Muscle layer of duodenum (tissue), 2 donors: Measurements from ENCODE around the gene HERC3.

Source experiments
- H3K27ac ChIP-seq: one replicate; pipeline ENCODE4 v1.7.0; 2013; ENCODE audit warnings: mild to moderate bottlenecking, low read length
- H3K27me3 ChIP-seq: one replicate; pipeline ENCODE4 v1.7.0; 2013; ENCODE audit warnings: low read depth, mild to moderate bottlenecking, control low read depth, low read length
- H3K36me3 ChIP-seq, 2 donors: one replicate each; pipeline ENCODE4 v1.7.0; 2013; ENCODE audit warnings: low read length in 2 of 2, control low read depth in 1 of 2, mild to moderate bottlenecking in 1 of 2; ENCODE audit not compliant: insufficient read depth in 2 of 2, control insufficient read depth in 1 of 2
- H3K4me1 ChIP-seq, 2 donors: one replicate each; pipeline ENCODE4 v1.7.0; 2013; ENCODE audit warnings: low read length in 2 of 2, mild to moderate bottlenecking in 2 of 2, control low read depth in 1 of 2, moderate library complexity in 1 of 2; ENCODE audit not compliant: insufficient read depth in 2 of 2, control insufficient read depth in 1 of 2
- H3K4me3 ChIP-seq, 2 donors: one replicate each; pipeline ENCODE4 v1.7.0; 2013; ENCODE audit warnings: low read length in 2 of 2, low read depth in 1 of 2, mild to moderate bottlenecking in 1 of 2
- H3K9me3 ChIP-seq, 2 donors: one replicate each; pipeline ENCODE4 v1.7.0; 2013; ENCODE audit warnings: low read length in 2 of 2, control low read depth in 1 of 2, mild to moderate bottlenecking in 1 of 2; ENCODE audit not compliant: control insufficient read depth in 1 of 2
- donor health status: healthy.

Gene HERC3

DNA sequence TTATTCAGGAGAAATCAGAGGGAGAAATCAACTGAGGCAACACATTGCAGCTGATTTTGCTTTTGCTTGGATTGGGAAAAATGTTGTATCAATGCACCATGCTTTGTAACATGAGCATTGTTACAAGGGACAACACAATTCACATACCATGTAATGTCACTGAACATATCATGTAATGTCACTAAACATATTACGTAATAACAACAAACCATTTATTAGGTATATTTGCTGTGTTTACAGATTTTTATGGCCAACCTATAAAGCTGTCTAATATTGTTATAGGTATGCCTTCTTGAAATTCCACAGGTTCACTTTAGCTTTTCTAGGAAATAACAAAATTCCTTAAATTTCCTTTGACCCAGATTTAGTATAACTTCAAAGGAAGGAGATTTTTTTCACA lies 5.0 kb upstream of the HERC3 start:
- Histone ChIP-seq H3K9me3 (no peaks in the 10 kb centered on the region), H3K4me1 (peaks cover 0 to 4% of the 10 kb centered on the region in 2 donors), H3K36me3 (no peaks in the 10 kb centered on the region), H3K4me3 (no peak overlapping the region), H3K27me3 (no peaks in the 10 kb centered on the region), H3K27ac (no peak overlapping the region)

DNA sequence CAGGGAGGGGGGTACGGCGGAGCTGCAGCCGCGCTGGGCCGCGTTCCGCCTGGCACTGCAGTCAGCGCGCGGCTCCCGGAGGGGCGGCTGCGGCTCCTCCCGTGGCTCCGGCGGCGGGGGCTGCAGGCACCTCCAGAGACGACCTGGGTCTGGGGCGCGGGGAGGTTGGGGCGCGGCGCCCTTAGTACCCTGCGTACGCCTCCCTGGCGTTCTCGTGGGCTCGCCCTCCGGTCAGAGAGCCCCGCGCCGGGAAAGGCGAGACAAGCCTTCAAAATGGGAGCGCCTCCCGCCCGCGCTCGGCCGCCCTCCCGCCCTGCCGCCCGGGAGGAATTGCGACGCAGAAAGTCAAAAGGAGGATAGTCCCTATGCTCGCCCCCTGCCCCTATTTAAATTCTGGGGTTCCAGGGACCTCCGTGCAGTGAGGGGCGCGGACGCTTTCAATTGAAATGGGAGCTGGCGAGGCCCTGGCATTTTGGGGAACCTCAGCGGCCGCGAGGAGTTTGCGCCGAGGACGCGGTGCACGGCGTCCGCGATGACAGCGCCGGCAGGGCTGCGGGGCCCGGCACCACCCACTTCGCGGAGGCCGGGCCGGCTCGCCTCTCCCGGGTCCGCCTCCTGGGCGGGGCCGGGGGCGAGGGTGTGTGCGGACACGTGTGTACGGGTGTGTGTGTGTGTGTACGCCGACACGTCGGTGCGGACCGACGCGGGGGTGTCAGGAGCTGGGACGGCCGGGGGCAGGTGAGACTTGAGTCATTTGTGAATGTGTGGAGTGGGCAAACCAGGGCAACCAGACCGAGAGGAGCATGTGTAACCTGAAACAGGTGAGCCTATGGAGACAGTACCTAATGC lies 544 bp downstream of the HERC3 start:
- peaks cover 0 to 13% of the 10 kb centered on the region in 2 donors for H3K4me1 ChIP-seq
- H3K27ac ChIP-seq: peak overlapping the region; percentile 48
- peak overlapping the region; percentile 87 to 95 for H3K4me3 ChIP-seq
- H3K9me3 ChIP-seq: no peaks in the 10 kb centered on the region
- no peaks in the 10 kb centered on the region for H3K27me3 ChIP-seq
- H3K36me3 ChIP-seq: peaks cover 0 to 9% of the 10 kb centered on the region in 2 donors

- no peak overlapping the region for H3K27ac ChIP-seq
- H3K9me3 ChIP-seq: no peaks in the 10 kb centered on the region
- H3K27me3 ChIP-seq: no peaks in the 10 kb centered on the region
- peaks cover 7 to 17% of the 10 kb centered on the region in 2 donors for H3K36me3 ChIP-seq
- peaks cover 11 to 21% of the 10 kb centered on the region in 2 donors for H3K4me1 ChIP-seq
- no peak overlapping the region for H3K4me3 ChIP-seq
Measured at GRCh38 chr4:88597970-88598660, 5.8 kb downstream of the HERC3 start.

DNA sequence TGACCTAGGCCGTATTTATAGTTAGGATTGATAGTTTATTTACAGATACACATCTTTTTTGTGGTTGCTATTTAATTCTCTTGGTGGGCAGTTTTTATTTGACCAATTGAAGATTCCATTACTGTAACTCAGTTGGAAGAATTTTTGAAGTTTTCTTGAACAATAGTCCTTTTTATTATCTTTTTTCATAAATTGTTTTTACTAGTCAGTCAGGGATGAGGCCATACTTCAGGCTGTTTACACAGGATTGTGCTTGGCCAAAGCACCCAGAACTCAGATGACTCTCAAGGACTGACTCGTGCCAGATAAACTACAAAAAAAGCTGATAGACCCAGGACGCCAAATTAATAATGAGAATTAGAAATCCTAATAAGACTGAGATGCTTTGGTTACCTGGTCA lies 7.0 kb downstream of the HERC3 start:
- H3K4me3 ChIP-seq: peak overlapping the region in 1 of 2 donors; percentile 24
- no peaks in the 10 kb centered on the region for H3K9me3 ChIP-seq
- H3K36me3 ChIP-seq: peaks cover 7 to 17% of the 10 kb centered on the region in 2 donors
- peak overlapping the region; percentile 46 for H3K27ac ChIP-seq
- peaks cover 11 to 12% of the 10 kb centered on the region in 2 donors for H3K4me1 ChIP-seq
- no peaks in the 10 kb centered on the region for H3K27me3 ChIP-seq

GRCh38 chr4:88599714-88600113 lies 7.4 kb downstream of the HERC3 start:
- Histone ChIP-seq H3K27me3 (no peaks in the 10 kb centered on the region), H3K36me3 (peaks cover 7 to 17% of the 10 kb centered on the region in 2 donors), H3K4me3 (peak overlapping the region in 1 of 2 donors; percentile 24), H3K4me1 (peaks cover 11 to 12% of the 10 kb centered on the region in 2 donors), H3K9me3 (no peaks in the 10 kb centered on the region), H3K27ac (peak overlapping the region; percentile 46)

- Histone ChIP-seq H3K4me1 (peaks cover 11 to 12% of the 10 kb centered on the region in 2 donors), H3K36me3 (peaks cover 7 to 17% of the 10 kb centered on the region in 2 donors), H3K27me3 (no peaks in the 10 kb centered on the region), H3K4me3 (peak overlapping the region in 1 of 2 donors; percentile 24), H3K9me3 (no peaks in the 10 kb centered on the region), H3K27ac (peak overlapping the region; percentile 46)
Measured at GRCh38 chr4:88600176-88600838, 8.0 kb downstream of the HERC3 start.

DNA sequence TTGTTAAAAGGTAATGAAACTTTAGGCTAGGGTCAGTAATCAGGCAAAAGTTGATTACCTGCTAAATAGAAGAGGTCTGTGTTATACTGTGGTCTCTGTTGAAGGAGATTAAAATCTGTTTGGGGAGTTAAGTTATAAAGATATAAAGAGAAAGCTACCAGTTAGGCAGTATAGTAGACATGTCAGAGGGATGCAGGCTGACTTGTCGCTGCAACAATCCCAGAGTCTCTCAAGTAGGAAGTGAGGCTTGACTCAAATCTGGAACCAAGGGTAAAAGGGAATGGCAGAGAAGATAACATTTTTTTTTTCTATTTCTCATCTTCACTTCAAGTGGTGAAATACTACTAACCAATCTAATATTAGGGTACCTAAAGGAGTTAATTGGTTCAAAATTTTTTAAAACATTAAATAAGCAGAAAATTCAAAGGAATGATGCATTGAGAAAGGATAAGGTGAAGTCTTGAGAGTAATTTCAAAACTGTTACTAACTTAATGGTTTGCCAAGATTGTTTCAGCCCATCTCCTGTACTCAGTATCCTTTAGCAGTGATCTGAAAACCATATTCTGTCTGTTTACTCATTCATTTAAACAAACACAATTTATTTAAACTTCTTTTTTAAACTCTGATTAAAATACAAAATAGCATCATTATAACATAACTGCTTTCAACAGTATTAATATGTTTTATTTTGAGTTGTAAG lies 12.8 kb downstream of the HERC3 start:
- Histone ChIP-seq H3K27ac (no peak overlapping the region), H3K27me3 (no peaks in the 10 kb centered on the region), H3K36me3 (peaks cover 15 to 23% of the 10 kb centered on the region in 2 donors), H3K4me3 (no peak overlapping the region), H3K9me3 (no peaks in the 10 kb centered on the region), H3K4me1 (peaks cover 1 to 4% of the 10 kb centered on the region in 2 donors)

GRCh38 chr4:88605736-88606135 lies 13.5 kb downstream of the HERC3 start:
- no peaks in the 10 kb centered on the region for H3K27me3 ChIP-seq
- H3K27ac ChIP-seq: no peak overlapping the region
- no peaks in the 10 kb centered on the region for H3K9me3 ChIP-seq
- H3K4me1 ChIP-seq: peaks cover 4 to 7% of the 10 kb centered on the region in 2 donors
- H3K4me3 ChIP-seq: no peak overlapping the region
- peaks cover 15 to 23% of the 10 kb centered on the region in 2 donors for H3K36me3 ChIP-seq

- Histone ChIP-seq H3K27me3 (no peaks in the 10 kb centered on the region), H3K4me1 (peaks cover 13 to 15% of the 10 kb centered on the region in 2 donors), H3K9me3 (no peaks in the 10 kb centered on the region), H3K36me3 (peaks cover 15 to 23% of the 10 kb centered on the region in 2 donors), H3K4me3 (no peak overlapping the region), H3K27ac (no peak overlapping the region)
Measured at GRCh38 chr4:88606832-88607231, 14.6 kb downstream of the HERC3 start.

GRCh38 chr4:88609387-88609786 lies 17.1 kb downstream of the HERC3 start:
- Histone ChIP-seq H3K36me3 (peaks cover 15 to 23% of the 10 kb centered on the region in 2 donors), H3K27me3 (no peaks in the 10 kb centered on the region), H3K9me3 (no peaks in the 10 kb centered on the region), H3K4me1 (peaks cover 13 to 33% of the 10 kb centered on the region in 2 donors), H3K4me3 (no peak overlapping the region), H3K27ac (no peak overlapping the region)
